Urinary bladder (tissue), 2 donors: ENCODE measurements around the gene DHFR. TPM values are rescaled to one million over a fixed set of nuclear protein-coding genes. Genes with fewer than 3 reads are reported as not detected.

Experiments
- polyA plus RNA-seq: library from polyadenylated mRNA; stranded (reverse); fragments of 200-250 nt; gene quantifications from one replicate; pipeline ENCODE4 v1.2.3, GENCODE V29; 2013
- small RNA-seq: library from RNA; depleted of rRNA; stranded (forward); fragments of <200 nt; gene quantifications from one replicate; pipeline ENCODE3, GENCODE V24; 2014
- total RNA-seq: library from RNA; depleted of rRNA; stranded (reverse); fragments of >200 nt; gene quantifications from one replicate; pipeline ENCODE4 v1.2.3, GENCODE V29; 2014
- donor health status: healthy.

Gene DHFR
- total and polyA plus RNA-seq, 2 donors = 11.3 to 30.5 TPM

Small RNAs within 50 kb of the gene (small RNA-seq; reads per million reads assigned to genes)
- gene DBIP2 (not detected), gene MTRNR2L2 (not detected)

Other genes starting within 250 kb of the DHFR start
- 141 TPM for gene ZFYVE16, start 246.9 kb downstream of the DHFR start, total RNA-seq
- 15.6 TPM for gene ZFYVE16, start 246.9 kb downstream of the DHFR start, polyA plus RNA-seq
- gene FAM151B, start 166.9 kb downstream of the DHFR start, total RNA-seq = 17.7 TPM
- 0.62 TPM for gene FAM151B, start 166.9 kb downstream of the DHFR start, polyA plus RNA-seq
- not detected for gene ANKRD34B, start 84.7 kb downstream of the DHFR start, total RNA-seq
- gene ANKRD34B, start 84.7 kb downstream of the DHFR start, polyA plus RNA-seq = not detected
- gene MSH3, start 331 bp downstream of the DHFR start, total RNA-seq = 33.8 TPM
- 5.5 TPM for gene MSH3, start 331 bp downstream of the DHFR start, polyA plus RNA-seq